Measurements from ENCODE around the gene ADAMTS13.
"Not testable (repeated sequence)": the region's sequence is repeated elsewhere in the genome, so short reads cannot be mapped to it uniquely, and the experiment has no call there.

The ADAMTS13 gene

GRCh38 chr9:133449760-133450159, 27.6 kb downstream of the ADAMTS13 start:
- no peak for FAIRE-seq

GRCh38 chr9:133451865-133452264, 29.7 kb downstream of the ADAMTS13 start:
- DNase-seq (ENCODE audit: insufficient read length, low spot score); FAIRE-seq: not testable (repeated sequence)

More at GRCh38 chr9:133449760-133450159, 27.6 kb downstream of the ADAMTS13 start:
- no peak for DNase-seq (ENCODE audit: insufficient read length, low spot score)

- DNase-seq (ENCODE audit: insufficient read length, low spot score) (no peak), FAIRE-seq (no peak)
Measured at GRCh38 chr9:133452562-133452961, 30.4 kb downstream of the ADAMTS13 start.

- DNase-seq (ENCODE audit: insufficient read length, low spot score) = no peak
- FAIRE-seq = no peak
Measured at GRCh38 chr9:133453651-133454050, 31.5 kb downstream of the ADAMTS13 start.

GRCh38 chr9:133454325-133454724, 32.2 kb downstream of the ADAMTS13 start:
- DNase-seq (ENCODE audit: insufficient read length, low spot score) = no peak
- no peak for FAIRE-seq

GRCh38 chr9:133454943-133455673, 32.9 kb downstream of the ADAMTS13 start:
- DNase-seq (ENCODE audit: insufficient read length, low spot score) (no peak), FAIRE-seq (no peak)

GRCh38 chr9:133455936-133456335, 33.8 kb downstream of the ADAMTS13 start:
- FAIRE-seq (no peak), DNase-seq (ENCODE audit: insufficient read length, low spot score) (no peak)

- FAIRE-seq (no peak), DNase-seq (ENCODE audit: insufficient read length, low spot score) (no peak)
Measured at GRCh38 chr9:133456409-133456808, 34.2 kb downstream of the ADAMTS13 start.

GRCh38 chr9:133457233-133457632, 35.1 kb downstream of the ADAMTS13 start:
- FAIRE-seq (no peak), DNase-seq (ENCODE audit: insufficient read length, low spot score) (no peak)

GRCh38 chr9:133457748-133458147, 35.6 kb downstream of the ADAMTS13 start:
- no peak for FAIRE-seq
- DNase-seq (ENCODE audit: insufficient read length, low spot score) = no peak

GRCh38 chr9:133458643-133459312, 36.6 kb downstream of the ADAMTS13 start:
- FAIRE-seq = no peak
- no peak for DNase-seq (ENCODE audit: insufficient read length, low spot score)

- FAIRE-seq (peak; percentile 89), DNase-seq (ENCODE audit: insufficient read length, low spot score) (peak; percentile 100)
Measured at GRCh38 chr9:133459476-133460404, 37.6 kb downstream of the ADAMTS13 start, which contains the start of gene CACFD1. CACFD1 (plus strand) TSS chr9:133459978; CDS start chr9:133460067, 89 bp downstream.

GRCh38 chr9:133460405-133461175, 38.4 kb downstream of the ADAMTS13 start:
- DNase-seq (ENCODE audit: insufficient read length, low spot score) (peak; percentile 60), FAIRE-seq (no peak)

GRCh38 chr9:133461975-133462374, 39.8 kb downstream of the ADAMTS13 start:
- no peak for FAIRE-seq

GRCh38 chr9:133463234-133463863, 41.2 kb downstream of the ADAMTS13 start:
- no peak for FAIRE-seq
- DNase-seq (ENCODE audit: insufficient read length, low spot score) = no peak

More at GRCh38 chr9:133461975-133462374, 39.8 kb downstream of the ADAMTS13 start:
- no peak for DNase-seq (ENCODE audit: insufficient read length, low spot score)

- DNase-seq (ENCODE audit: insufficient read length, low spot score) (no peak), FAIRE-seq (no peak)
Measured at GRCh38 chr9:133463864-133464615, 41.9 kb downstream of the ADAMTS13 start.

GRCh38 chr9:133464638-133465037, 42.5 kb downstream of the ADAMTS13 start:
- FAIRE-seq (no peak), DNase-seq (ENCODE audit: insufficient read length, low spot score) (no peak)

- DNase-seq (ENCODE audit: insufficient read length, low spot score) = no peak
- no peak for FAIRE-seq
Measured at GRCh38 chr9:133465984-133466383, 43.8 kb downstream of the ADAMTS13 start.

GRCh38 chr9:133467101-133467500, 44.9 kb downstream of the ADAMTS13 start:
- no peak for DNase-seq (ENCODE audit: insufficient read length, low spot score)
- no peak for FAIRE-seq

Data from GM19239 (cell line).